ENCODE data around the gene SLC25A27.

GRCh38 chr6:46612645-46613044 lies 40.1 kb upstream of the SLC25A27 start:
- no peak for TF ChIP-seq SP1 (CRISPR knock-in tag; IDR thresholded peaks at IDR 0.05)
- TF ChIP-seq EZH2 (IDR thresholded peaks at IDR 0.05; ENCODE audit: borderline replicate concordance, low read depth, low read length), result no peak
- TF ChIP-seq ELF4 (CRISPR knock-in tag; IDR thresholded peaks at IDR 0.05), result no peak
- no peak for TF ChIP-seq CTCF (IDR thresholded peaks at IDR 0.05 in 2 of 3, conservative IDR thresholded peaks at IDR 0.05 in 1 of 3; ENCODE audit: insufficient read depth in 2 of 3, low read depth in 1 of 3, low read length in 3 of 3)
- no peak for TF ChIP-seq RBBP5 (IDR thresholded peaks at IDR 0.05; ENCODE audit: borderline replicate concordance, insufficient read depth, low read length, poor library complexity, severe bottlenecking)
- TF ChIP-seq ZBTB11 (CRISPR knock-in tag; IDR thresholded peaks at IDR 0.05), result no peak
- TF ChIP-seq BHLHE40 (IDR thresholded peaks at IDR 0.05; ENCODE audit: low read length), result no peak
- TF ChIP-seq NCOA1 (IDR thresholded peaks at IDR 0.05; ENCODE audit: low read depth), result no peak
- no peak for TF ChIP-seq SNAPC5 (CRISPR knock-in tag; IDR thresholded peaks at IDR 0.05)
- TF ChIP-seq DEAF1 (CRISPR knock-in tag; IDR thresholded peaks at IDR 0.05), result no peak
- no peak for TF ChIP-seq FOSL1 (tag; conservative IDR thresholded peaks at IDR 0.05)
- no peak for TF ChIP-seq KLF1 (tag; IDR thresholded peaks at IDR 0.05)
